ENCODE data around the gene SPATS2L.
A peak's percentile ranks its signal among the peaks of the same experiment; 100 is the strongest.

SPATS2L gene

GRCh38 chr2:200306931-200307723 is 634 bp downstream of the SPATS2L start:
- CTCF ChIA-PET = interaction anchor here (1.0 to 3.3 kb wide), 11 partner anchors 148 to 332 kb away, joined by 3 to 26 read pairs (median 4); no protein-coding TSS in a partner anchor
- DNase-seq (ENCODE audit: low read depth, low spot score) = no peak
- POLR2A ChIA-PET = interaction anchor here (1.1 kb wide), 1 partner anchor 159 kb away, joined by 3 read pairs; no protein-coding TSS in a partner anchor
- TF ChIP-seq, protein P1, sequence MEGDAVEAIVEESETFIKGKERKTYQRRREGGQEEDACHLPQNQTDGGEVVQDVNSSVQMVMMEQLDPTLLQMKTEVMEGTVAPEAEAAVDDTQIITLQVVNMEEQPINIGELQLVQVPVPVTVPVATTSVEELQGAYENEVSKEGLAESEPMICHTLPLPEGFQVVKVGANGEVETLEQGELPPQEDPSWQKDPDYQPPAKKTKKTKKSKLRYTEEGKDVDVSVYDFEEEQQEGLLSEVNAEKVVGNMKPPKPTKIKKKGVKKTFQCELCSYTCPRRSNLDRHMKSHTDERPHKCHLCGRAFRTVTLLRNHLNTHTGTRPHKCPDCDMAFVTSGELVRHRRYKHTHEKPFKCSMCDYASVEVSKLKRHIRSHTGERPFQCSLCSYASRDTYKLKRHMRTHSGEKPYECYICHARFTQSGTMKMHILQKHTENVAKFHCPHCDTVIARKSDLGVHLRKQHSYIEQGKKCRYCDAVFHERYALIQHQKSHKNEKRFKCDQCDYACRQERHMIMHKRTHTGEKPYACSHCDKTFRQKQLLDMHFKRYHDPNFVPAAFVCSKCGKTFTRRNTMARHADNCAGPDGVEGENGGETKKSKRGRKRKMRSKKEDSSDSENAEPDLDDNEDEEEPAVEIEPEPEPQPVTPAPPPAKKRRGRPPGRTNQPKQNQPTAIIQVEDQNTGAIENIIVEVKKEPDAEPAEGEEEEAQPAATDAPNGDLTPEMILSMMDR (IDR thresholded peaks at IDR 0.05; ENCODE audit: insufficient read depth, low read length, missing control alignments) = no peak
- H3K4me3 ChIP-seq (ENCODE audit: low read depth, low read length) = peak overlapping the region; percentile 77

- no peak for DNase-seq (ENCODE audit: low read depth, low spot score)
- CTCF ChIA-PET = interaction anchor here (1.0 to 3.2 kb wide), 14 partner anchors 11 to 334 kb away, joined by 3 to 26 read pairs (median 3); no protein-coding TSS in a partner anchor
- TF ChIP-seq, protein P1 (IDR thresholded peaks at IDR 0.05; ENCODE audit: insufficient read depth, low read length, missing control alignments) = no peak
- POLR2A ChIA-PET = no interaction called here
- H3K4me3 ChIP-seq (ENCODE audit: low read depth, low read length) = peak overlapping the region; percentile 77
Observed at GRCh38 chr2:200307724-200308545, 1.4 kb downstream of the SPATS2L start.

DNA sequence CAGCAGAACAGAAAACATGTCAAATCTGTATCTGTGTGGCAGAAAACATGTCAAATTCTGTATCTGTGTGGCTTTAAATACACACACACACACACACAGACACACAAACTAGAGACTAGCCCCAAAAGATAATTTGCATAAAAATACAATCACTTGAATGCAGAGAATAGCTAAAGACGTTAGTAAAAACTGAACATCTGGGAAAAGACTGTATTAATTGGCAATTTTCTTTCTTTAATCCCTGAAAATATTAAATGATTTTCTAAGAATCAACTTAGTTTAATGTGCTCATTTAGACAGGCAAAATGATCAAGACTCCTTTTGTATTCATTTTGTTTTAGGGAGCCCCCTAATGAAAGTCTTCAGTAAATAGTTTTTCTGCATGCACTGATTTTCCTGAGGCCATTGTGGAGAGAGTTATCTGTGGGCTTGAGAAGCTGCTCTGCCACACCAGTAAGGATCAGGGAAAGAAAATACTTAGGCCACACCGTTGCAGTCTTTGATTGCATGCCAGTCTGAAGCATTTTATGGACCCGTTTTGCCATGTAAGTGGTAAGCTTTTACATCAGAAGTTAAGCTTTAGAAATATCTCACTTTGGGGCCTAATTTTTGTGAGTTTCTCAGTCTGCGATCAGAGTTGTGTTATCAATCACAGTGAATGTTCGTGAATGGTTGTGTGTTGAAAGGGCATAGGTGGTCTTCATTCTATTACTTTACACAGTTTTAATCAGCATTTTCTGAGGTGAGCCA is 2.2 kb downstream of the SPATS2L start:
- ChIA-PET CTCF (interaction anchor here (0.6 to 3.2 kb wide), 18 partner anchors 10 to 335 kb away, joined by 3 to 26 read pairs (median 3); no protein-coding TSS in a partner anchor), POLR2A (no interaction called here)
- DNase-seq (ENCODE audit: low read depth, low spot score) = no peak
- H3K4me3 ChIP-seq (ENCODE audit: low read depth, low read length) = peak overlapping the region; percentile 77
- TF ChIP-seq, protein P1 (IDR thresholded peaks at IDR 0.05; ENCODE audit: insufficient read depth, low read length, missing control alignments) = no peak

GRCh38 chr2:200309296-200310049 is 3.0 kb downstream of the SPATS2L start:
- DNase-seq (ENCODE audit: low read depth, low spot score) = no peak
- POLR2A ChIA-PET = interaction anchor here (0.5 kb wide), 1 partner anchor 107 kb away, joined by 3 read pairs; no protein-coding TSS in a partner anchor
- H3K4me3 ChIP-seq (ENCODE audit: low read depth, low read length) = no peak overlapping the region; the same call in 1 of the 2 replicates
- CTCF ChIA-PET = interaction anchor here (0.8 to 3.2 kb wide), 13 partner anchors 9 to 336 kb away, joined by 3 to 26 read pairs (median 3); no protein-coding TSS in a partner anchor
- TF ChIP-seq, protein P1 (IDR thresholded peaks at IDR 0.05; ENCODE audit: insufficient read depth, low read length, missing control alignments) = no peak

GRCh38 chr2:200310545-200310971 is 4.1 kb downstream of the SPATS2L start:
- ChIA-PET CTCF (interaction anchor here (1.2 kb wide), 1 partner anchor 9 kb away, joined by 5 read pairs; no protein-coding TSS in a partner anchor), POLR2A (no interaction called here)
- no peak for DNase-seq (ENCODE audit: low read depth, low spot score)
- H3K4me3 ChIP-seq (ENCODE audit: low read depth, low read length) = no peak overlapping the region
- TF ChIP-seq, protein P1 (IDR thresholded peaks at IDR 0.05; ENCODE audit: insufficient read depth, low read length, missing control alignments) = no peak
